AG09309 (cell line): ENCODE data around the gene SLC35D2.
"Not testable (repeated sequence)": the region's sequence is repeated elsewhere in the genome, so short reads cannot be mapped to it uniquely, and the experiment has no call there.

Experiments used
- DNase-seq: peaks from one replicate; pipeline ENCODE4 v3.0.0-alpha.2; 2010; ENCODE audit warnings: low read depth
- H3K4me3 ChIP-seq: 2 replicates; pipeline ENCODE4 v1.5.1; 2011; ENCODE audit warnings: mild to moderate bottlenecking, low read depth, low read length, moderate library complexity; ENCODE audit not compliant: control insufficient read depth
- CTCF ChIP-seq: IDR thresholded peaks from 2 replicates; pipeline ENCODE4 v1.5.1; 2011; ENCODE audit warnings: mild to moderate bottlenecking, low read depth, low read length, inconsistent platforms; ENCODE audit not compliant: insufficient read depth, control insufficient read depth; ENCODE audit errors: missing control alignments

Gene SLC35D2

GRCh38 chr9:96360976-96361375, 22.5 kb downstream of the SLC35D2 start:
- no peak for TF ChIP-seq CTCF
- no peak overlapping the region for H3K4me3 ChIP-seq
- no peak for DNase-seq

GRCh38 chr9:96360523-96360922, 23.0 kb downstream of the SLC35D2 start:
- H3K4me3 ChIP-seq, DNase-seq: not testable (repeated sequence)

- H3K4me3 ChIP-seq, result no peak overlapping the region
- no peak for TF ChIP-seq CTCF
- no peak for DNase-seq
Measured at GRCh38 chr9:96350866-96351265, 32.6 kb downstream of the SLC35D2 start.

GRCh38 chr9:96348261-96348660, 35.2 kb downstream of the SLC35D2 start:
- H3K4me3 ChIP-seq, result no peak overlapping the region
- no peak for TF ChIP-seq CTCF
- no peak for DNase-seq

- DNase-seq, result no peak
- no peak for TF ChIP-seq CTCF
- no peak overlapping the region for H3K4me3 ChIP-seq
Measured at GRCh38 chr9:96345551-96345950, 38.0 kb downstream of the SLC35D2 start.

GRCh38 chr9:96344458-96345180, 38.9 kb downstream of the SLC35D2 start:
- TF ChIP-seq CTCF, result no peak
- peak; percentile 92 for DNase-seq
- H3K4me3 ChIP-seq, result no peak overlapping the region

GRCh38 chr9:96343515-96344360, 39.8 kb downstream of the SLC35D2 start:
- DNase-seq, result no peak
- H3K4me3 ChIP-seq, result no peak overlapping the region
- no peak for TF ChIP-seq CTCF
